Fibroblast of skin of scalp (primary cell): ENCODE measurements around the gene SLCO4C1.

Source experiments
- DNase-seq: peaks from one replicate; pipeline ENCODE4 v3.0.0-alpha.2; 2013

SLCO4C1 gene

DNA sequence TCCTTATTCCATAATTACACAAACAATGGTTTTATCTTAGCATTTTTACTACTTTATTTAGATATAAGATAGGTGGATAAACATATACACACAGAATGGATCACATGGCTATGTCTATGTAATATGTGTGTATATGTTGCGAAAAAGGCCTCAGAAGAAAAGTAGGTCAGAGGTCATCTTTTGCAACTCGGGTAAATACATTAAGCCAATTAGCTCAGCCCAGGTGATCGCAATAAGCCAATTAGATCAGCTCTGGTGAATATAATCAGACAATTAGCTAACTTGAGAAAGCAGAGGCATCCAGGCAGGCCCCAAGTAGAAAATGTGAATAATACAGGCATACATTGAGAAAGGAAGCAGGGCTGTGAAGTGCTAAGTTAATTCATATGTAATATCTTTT is 24.3 kb downstream of the SLCO4C1 start:
- DNase-seq, result no peak

GRCh38 chr5:102270036-102270435 is 26.0 kb downstream of the SLCO4C1 start:
- DNase-seq, result no peak

DNA sequence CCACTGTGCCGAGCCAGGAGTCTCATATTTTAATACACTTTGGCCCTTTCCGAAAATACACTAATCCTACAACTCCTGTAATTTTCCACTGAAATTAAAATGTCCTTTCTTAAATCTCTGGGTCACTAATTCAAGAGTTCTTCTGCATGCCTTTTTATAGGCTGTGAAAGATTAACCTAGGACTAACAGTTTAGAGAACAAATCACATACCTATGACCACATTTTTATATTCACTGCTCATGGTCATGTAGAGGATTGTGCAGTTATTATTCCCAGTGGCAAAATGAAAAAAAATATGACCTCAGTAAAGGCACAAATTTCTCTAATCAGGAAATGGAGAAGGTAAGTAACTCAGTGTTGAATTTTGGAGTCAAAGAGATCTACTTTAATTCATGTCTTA is 33.4 kb downstream of the SLCO4C1 start:
- no peak for DNase-seq

GRCh38 chr5:102249381-102249780 is 46.7 kb downstream of the SLCO4C1 start:
- no peak for DNase-seq

- no peak for DNase-seq
Measured at GRCh38 chr5:102243213-102243612, 52.9 kb downstream of the SLCO4C1 start.

DNA sequence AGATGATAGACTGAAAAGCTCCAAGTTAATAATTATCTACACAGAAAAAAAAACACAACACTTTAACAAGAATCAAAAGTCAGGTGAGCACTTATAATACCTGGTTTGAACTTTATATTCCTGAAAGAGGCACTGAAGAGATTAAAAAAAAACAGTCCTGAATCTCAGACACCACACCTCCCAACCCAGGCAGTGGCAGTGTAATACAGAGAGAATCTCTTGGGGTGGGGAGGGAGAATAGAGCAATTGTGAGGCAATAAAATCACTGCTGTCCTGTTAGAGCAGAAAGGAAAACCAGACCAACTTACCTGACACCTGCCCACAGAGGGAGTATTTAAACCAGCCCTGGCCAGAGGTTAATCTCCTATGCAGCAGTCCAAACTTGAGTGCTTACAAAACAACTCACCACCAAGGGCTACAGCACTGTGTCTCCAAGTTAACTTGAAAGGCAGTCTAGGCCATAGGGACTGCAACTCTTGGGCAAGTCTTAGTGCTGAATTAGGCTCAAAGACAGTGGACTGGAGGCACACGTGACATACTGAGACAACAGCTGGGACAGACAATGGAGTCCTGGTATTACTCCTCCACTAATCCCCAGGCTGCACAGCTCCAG is 54.2 kb downstream of the SLCO4C1 start:
- no peak for DNase-seq

DNA sequence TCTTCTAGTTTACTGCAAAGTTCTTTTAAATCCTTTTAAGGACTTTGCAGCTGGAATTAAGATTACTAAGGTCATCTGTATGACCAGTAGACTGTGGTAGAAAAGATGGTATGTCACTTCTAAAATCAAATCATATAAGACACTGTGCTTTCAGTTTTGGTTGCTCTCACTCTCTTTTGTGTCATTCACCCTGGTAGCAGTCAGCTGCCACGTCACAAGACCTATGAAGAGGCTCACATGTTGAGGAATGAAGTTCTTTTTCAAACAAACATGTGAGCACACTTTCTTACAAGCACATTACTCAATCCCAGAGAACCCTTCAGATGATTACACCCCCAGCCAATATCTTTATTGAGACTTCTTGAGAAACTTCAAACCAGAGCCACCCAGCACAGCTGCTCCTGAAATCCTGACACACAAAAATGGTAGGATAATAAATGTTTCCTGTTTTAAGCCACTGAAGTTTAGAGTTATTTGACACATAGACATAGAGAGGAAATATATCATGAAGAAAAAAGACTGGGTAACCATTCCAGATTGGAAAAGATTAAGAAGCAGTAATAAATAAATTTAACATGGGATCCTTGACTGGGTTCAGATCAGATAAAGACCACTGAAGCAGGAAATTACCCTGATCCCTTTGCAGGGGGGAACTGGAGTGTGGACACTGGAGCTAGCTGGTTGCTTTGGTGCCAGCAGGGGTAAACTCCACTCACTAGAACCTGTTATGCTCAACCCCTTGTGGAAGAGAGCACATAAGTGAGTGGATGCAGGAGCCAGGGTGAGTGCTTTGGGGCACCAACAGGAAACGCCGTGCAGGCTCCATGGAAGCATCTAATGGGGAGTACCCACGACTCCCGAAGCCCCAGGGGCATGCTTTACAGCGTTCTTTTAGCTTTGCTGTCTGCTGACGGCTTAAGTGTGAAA is 64.1 kb downstream of the SLCO4C1 start:
- DNase-seq, result no peak

- no peak for DNase-seq
Measured at GRCh38 chr5:102229685-102230084, 66.4 kb downstream of the SLCO4C1 start.

DNA sequence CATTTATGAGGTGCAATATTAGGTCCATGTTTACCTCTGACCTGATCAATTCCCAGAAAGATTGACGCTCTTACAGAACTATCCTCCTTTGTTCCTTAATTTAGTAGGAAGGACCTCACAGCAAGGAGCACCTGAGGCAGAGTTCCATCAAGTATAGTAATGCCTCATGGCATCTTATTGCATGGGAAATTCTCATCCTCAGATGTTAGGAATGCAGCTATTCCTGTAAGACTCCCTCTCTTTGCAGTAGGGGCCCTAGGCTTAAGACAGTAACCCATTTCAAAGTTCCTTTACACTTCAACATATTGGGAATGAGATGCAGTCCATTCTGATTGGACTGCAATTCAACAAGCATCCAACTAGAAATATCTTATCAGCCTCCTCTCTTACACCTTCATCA is 69.8 kb downstream of the SLCO4C1 start:
- no peak for DNase-seq

DNA sequence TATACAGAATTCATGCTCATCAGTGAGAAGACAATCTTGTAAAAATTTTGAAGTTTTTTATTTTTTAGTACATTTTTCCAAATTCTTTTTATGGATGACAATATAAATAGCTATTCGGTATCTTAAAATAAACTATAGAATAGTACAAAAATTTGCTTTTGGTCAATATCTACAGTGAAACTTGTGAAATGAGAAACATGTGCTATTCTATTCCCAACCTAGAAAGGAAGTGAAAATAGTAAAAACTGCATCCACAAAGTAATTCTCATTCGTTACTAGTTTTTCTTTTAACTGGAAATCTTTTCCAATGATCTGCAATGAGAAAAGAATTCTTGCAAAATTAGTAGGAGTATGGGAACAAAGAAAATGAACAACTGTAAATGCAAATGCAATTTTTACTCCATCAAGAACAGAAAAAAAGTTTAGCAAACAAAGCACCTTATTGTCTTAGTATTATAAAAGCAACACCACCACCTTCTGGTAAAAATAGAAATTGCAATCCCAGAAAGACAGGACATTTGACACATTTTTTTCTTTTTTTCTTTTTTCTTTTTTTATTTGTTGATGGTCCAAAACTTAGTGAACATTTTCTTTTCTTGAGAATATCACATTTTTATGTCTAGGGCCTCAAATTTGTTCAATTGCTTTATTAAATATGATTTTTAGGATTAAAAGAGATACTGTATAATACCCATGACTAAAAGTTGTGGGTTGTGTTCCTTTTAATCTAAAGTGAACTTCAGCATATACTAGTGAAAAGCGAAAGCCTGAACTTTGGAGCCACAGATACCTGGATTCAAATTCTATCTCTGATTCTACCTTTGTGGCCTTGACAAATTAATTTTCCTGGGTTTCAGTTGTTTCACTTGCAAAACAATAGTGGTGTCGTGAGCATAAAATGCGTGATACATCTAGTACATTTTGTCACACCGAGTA is 72.3 kb downstream of the SLCO4C1 start:
- DNase-seq, result peak; percentile 4

DNA sequence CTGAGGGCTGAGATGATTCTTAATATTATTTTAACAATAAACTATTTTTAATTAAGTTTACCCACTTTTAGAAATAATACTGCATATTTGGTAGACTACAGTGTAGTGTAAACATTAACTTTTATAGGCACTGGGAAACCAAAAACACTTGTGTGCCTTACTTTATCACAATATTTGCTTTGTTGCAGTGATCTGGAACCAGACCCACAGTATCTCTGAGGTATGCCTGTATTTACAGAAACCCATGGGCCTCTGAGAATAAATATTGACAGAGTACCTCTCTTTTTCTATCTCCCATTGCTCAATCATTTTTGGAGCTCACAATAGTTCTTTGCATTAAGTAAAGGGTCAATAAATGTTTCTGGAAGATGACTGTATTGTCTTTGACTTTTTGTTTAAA is 73.3 kb downstream of the SLCO4C1 start:
- no peak for DNase-seq

GRCh38 chr5:102221949-102222348 is 74.1 kb downstream of the SLCO4C1 start:
- no peak for DNase-seq

DNA sequence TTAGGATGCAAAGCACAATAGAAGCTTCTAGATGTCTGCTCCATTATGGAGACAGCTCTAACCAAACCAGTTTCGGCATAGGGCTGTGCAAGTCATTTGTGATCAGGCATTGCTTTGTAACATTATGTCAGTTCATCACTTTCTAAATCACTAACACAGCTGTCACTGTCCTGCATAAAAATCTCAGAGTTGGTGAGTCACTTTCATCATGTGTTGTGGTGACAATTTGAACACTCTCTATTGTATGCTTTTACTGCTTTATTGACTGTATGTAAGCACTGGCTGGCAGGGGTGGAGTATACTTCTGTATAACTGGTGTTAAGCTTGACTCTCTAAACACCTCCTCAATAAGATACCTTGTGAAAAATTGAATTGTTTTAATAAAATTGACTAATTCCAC is 77.9 kb downstream of the SLCO4C1 start:
- no peak for DNase-seq

- DNase-seq, result no peak
Measured at GRCh38 chr5:102216678-102217077, 79.4 kb downstream of the SLCO4C1 start.

GRCh38 chr5:102211165-102211564 is 84.9 kb downstream of the SLCO4C1 start:
- no peak for DNase-seq

DNA sequence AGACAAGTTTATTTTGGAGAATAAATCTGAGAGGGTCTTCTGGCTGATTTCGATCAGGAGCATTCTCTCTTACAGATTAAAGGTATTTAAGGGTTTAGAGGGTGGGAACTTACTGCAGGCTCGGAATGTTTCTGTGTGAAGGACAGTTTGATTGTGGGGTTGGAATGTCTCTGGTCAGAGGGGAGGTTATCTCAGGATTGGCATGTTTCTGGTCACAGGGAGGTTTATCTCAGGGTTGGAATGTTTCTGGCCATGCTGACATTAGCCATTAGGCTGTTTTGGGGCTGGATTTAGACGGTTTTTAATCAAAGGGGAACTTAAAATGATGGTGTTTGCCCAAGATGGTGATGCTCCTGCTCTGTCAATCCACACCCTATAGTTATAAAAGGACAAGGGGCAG is 95.2 kb downstream of the SLCO4C1 start:
- no peak for DNase-seq

DNA sequence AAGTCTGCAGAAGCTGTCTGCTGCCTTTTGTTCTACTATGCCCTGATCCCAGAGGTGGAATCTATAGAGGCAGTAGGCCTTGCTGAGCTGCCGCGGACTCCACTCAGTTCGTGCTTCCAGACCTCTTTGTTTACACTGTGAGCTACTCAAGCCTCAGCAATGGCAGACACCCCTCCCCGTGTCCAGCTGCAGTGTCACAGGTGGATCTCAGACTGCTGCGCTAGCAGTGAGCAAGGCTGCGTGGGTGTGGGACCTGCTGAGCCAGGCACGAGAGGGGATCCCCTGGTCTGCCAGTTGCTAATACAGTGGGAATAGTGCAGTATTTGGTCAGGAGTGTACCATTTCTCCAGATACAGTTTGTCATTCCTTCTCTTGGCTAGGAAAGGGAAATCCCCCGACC is 99.6 kb downstream of the SLCO4C1 start:
- DNase-seq, result no peak
